Stomach (tissue), 4 donors: ENCODE data around the gene FGF12.

Experiments used
- POLR2A ChIP-seq, 4 donors: fragments of 450-650 bp; IDR thresholded peaks; one replicate each; pipeline ENCODE4 v1.6.1; 2016; ENCODE audit warnings: antibody characterized with exemption in 4 of 4, control low read depth in 2 of 4, mild to moderate bottlenecking in 1 of 4, moderate library complexity in 1 of 4
- POLR2AphosphoS5 ChIP-seq, 3 donors: sonication (generic); formaldehyde crosslinking; IDR thresholded peaks; one replicate each; pipeline ENCODE4 v1.6.1; 2016; ENCODE audit warnings: antibody characterized with exemption in 3 of 3
- TF ChIP-seq, protein P1 (sequence below), 7 experiments: fragments of 450-650 bp in 4 of 7; fragments of 200-600 bp in 3 of 7; sonication (generic) in 3 of 7; IDR thresholded peaks; one replicate each; pipeline ENCODE4 v1.5.1; 2016 to 2019; ENCODE audit warnings: antibody characterized with exemption in 7 of 7, control low read depth in 2 of 7, mild to moderate bottlenecking in 1 of 7

GRCh38 chr3:192284443-192285072 lies 442.8 kb downstream of the FGF12 start:
- TF ChIP-seq, protein P1, sequence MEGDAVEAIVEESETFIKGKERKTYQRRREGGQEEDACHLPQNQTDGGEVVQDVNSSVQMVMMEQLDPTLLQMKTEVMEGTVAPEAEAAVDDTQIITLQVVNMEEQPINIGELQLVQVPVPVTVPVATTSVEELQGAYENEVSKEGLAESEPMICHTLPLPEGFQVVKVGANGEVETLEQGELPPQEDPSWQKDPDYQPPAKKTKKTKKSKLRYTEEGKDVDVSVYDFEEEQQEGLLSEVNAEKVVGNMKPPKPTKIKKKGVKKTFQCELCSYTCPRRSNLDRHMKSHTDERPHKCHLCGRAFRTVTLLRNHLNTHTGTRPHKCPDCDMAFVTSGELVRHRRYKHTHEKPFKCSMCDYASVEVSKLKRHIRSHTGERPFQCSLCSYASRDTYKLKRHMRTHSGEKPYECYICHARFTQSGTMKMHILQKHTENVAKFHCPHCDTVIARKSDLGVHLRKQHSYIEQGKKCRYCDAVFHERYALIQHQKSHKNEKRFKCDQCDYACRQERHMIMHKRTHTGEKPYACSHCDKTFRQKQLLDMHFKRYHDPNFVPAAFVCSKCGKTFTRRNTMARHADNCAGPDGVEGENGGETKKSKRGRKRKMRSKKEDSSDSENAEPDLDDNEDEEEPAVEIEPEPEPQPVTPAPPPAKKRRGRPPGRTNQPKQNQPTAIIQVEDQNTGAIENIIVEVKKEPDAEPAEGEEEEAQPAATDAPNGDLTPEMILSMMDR (IDR thresholded peaks at IDR 0.05) = no peak
- TF ChIP-seq POLR2A (IDR thresholded peaks at IDR 0.05) (no peak), POLR2AphosphoS5 (IDR thresholded peaks at IDR 0.05) (no peak)
